Erythroblast (primary cell): ENCODE measurements around the gene ZIM2.

ENCODE experiments used
- DNase-seq, 2 experiments: peaks; one replicate each; lab custom pipeline; 2025; lab: John Stamatoyannopoulos, UW
- POLR2A ChIP-seq: IDR thresholded peaks from 2 replicates; pipeline ENCODE4 v1.6.1; 2011; ENCODE audit warnings: mild to moderate bottlenecking, low read length

Gene ZIM2

GRCh38 chr19:56725829-56726424 lies 114.6 kb downstream of the ZIM2 start:
- no peak for TF ChIP-seq POLR2A
- DNase-seq: no peak
